HG03066 (cell line): ENCODE measurements around the gene RBPJ.
"Not testable (repeated sequence)": the region's sequence is repeated elsewhere in the genome, so short reads cannot be mapped to it uniquely, and the experiment has no call there.

ENCODE experiments used
- ATAC-seq: cut with Tn5 transposase; IDR thresholded peaks from one replicate; pipeline ENCODE4 v1.9.1; 2021; ENCODE audit warnings: low read depth; ENCODE audit not compliant: unreplicated experiment

Gene RBPJ

GRCh38 chr4:26331380-26331950, 10.7 kb downstream of the RBPJ start:
- no peak for ATAC-seq

- no peak for ATAC-seq
Measured at GRCh38 chr4:26334366-26334765, 13.6 kb downstream of the RBPJ start.

- ATAC-seq = no peak
Measured at GRCh38 chr4:26337612-26338011, 16.8 kb downstream of the RBPJ start.

GRCh38 chr4:26342328-26343037, 21.7 kb downstream of the RBPJ start:
- ATAC-seq = no peak

GRCh38 chr4:26343038-26343398, 22.2 kb downstream of the RBPJ start:
- no peak for ATAC-seq

GRCh38 chr4:26344901-26345564, 24.2 kb downstream of the RBPJ start:
- no peak for ATAC-seq

GRCh38 chr4:26345565-26345938, 24.7 kb downstream of the RBPJ start:
- ATAC-seq = no peak

GRCh38 chr4:26346203-26346620, 25.4 kb downstream of the RBPJ start:
- ATAC-seq = no peak

GRCh38 chr4:26349496-26349895, 28.7 kb downstream of the RBPJ start:
- ATAC-seq = no peak

- no peak for ATAC-seq
Measured at GRCh38 chr4:26351685-26352084, 30.9 kb downstream of the RBPJ start.

GRCh38 chr4:26354491-26354890, 33.7 kb downstream of the RBPJ start:
- no peak for ATAC-seq

- no peak for ATAC-seq
Measured at GRCh38 chr4:26355392-26356052, 34.7 kb downstream of the RBPJ start.

- ATAC-seq = no peak
Measured at GRCh38 chr4:26356081-26356501, 35.3 kb downstream of the RBPJ start.

GRCh38 chr4:26359521-26359920, 38.7 kb downstream of the RBPJ start:
- ATAC-seq = not testable (repeated sequence)

- ATAC-seq = no peak
Measured at GRCh38 chr4:26360273-26360672, 39.5 kb downstream of the RBPJ start.

- no peak for ATAC-seq
Measured at GRCh38 chr4:26360864-26361263, 40.0 kb downstream of the RBPJ start.

- no peak for ATAC-seq
Measured at GRCh38 chr4:26361297-26361696, 40.5 kb downstream of the RBPJ start.

- no peak for ATAC-seq
Measured at GRCh38 chr4:26362745-26363439, 42.1 kb downstream of the RBPJ start.

- ATAC-seq = no peak
Measured at GRCh38 chr4:26365537-26366150, 44.8 kb downstream of the RBPJ start.

GRCh38 chr4:26367811-26368210, 47.0 kb downstream of the RBPJ start:
- ATAC-seq = no peak
